ENCODE results near the gene ADGRG6.
"Not testable (repeated sequence)": the region's sequence is repeated elsewhere in the genome, so short reads cannot be mapped to it uniquely, and the experiment has no call there.

The ADGRG6 gene

GRCh38 chr6:142339968-142340658, 38.3 kb downstream of the ADGRG6 start:
- CTCF ChIA-PET: no interaction called here
- TF ChIP-seq LEF1 (IDR thresholded peaks at IDR 0.05; ENCODE audit: borderline replicate concordance) (no peak), ZNF384 (IDR thresholded peaks at IDR 0.05) (no peak), ARNT (IDR thresholded peaks at IDR 0.05) (no peak), BHLHE40 (IDR thresholded peaks at IDR 0.05; ENCODE audit: borderline replicate concordance) (no peak), L3MBTL2 (conservative IDR thresholded peaks at IDR 0.05) (no peak), SUZ12 (IDR thresholded peaks at IDR 0.05) (no peak), FOXM1 (IDR thresholded peaks at IDR 0.05; ENCODE audit: borderline replicate concordance) (no peak), CTBP1 (IDR thresholded peaks at IDR 0.05; ENCODE audit: borderline replicate concordance) (no peak), ELF4 (IDR thresholded peaks at IDR 0.05) (no peak)

GRCh38 chr6:142341855-142342330, 40.1 kb downstream of the ADGRG6 start:
- POLR2A ChIA-PET: no interaction called here
- CTCF ChIA-PET: no interaction called here
- TF ChIP-seq ARNT (IDR thresholded peaks at IDR 0.05): no peak
- TF ChIP-seq FOXM1 (IDR thresholded peaks at IDR 0.05; ENCODE audit: borderline replicate concordance): no peak
- TF ChIP-seq SUZ12 (IDR thresholded peaks at IDR 0.05): no peak
- TF ChIP-seq HDGF (IDR thresholded peaks at IDR 0.05; ENCODE audit: borderline replicate concordance): no peak
- TF ChIP-seq ELF4 (IDR thresholded peaks at IDR 0.05): no peak
- TF ChIP-seq FOXK2 (IDR thresholded peaks at IDR 0.05): no peak
- TF ChIP-seq ZNF384 (IDR thresholded peaks at IDR 0.05): no peak
- no peak for TF ChIP-seq LEF1 (IDR thresholded peaks at IDR 0.05; ENCODE audit: borderline replicate concordance)
- TF ChIP-seq CTBP1 (IDR thresholded peaks at IDR 0.05; ENCODE audit: borderline replicate concordance): no peak
- no peak for TF ChIP-seq PKNOX1 (IDR thresholded peaks at IDR 0.05)
- TF ChIP-seq FOXA1 (IDR thresholded peaks at IDR 0.05): no peak
- DNase-seq (ENCODE audit: extremely low spot score): no peak

More at GRCh38 chr6:142339968-142340658, 38.3 kb downstream of the ADGRG6 start:
- no peak for DNase-seq (ENCODE audit: extremely low spot score)
- POLR2A ChIA-PET: interaction anchor here (1.3 kb wide), 1 partner anchor 33 kb away, joined by 3 read pairs; no protein-coding TSS in a partner anchor

- TF ChIP-seq BHLHE40 (IDR thresholded peaks at IDR 0.05; ENCODE audit: borderline replicate concordance): no peak
- TF ChIP-seq FOXK2 (IDR thresholded peaks at IDR 0.05): no peak
- TF ChIP-seq PKNOX1 (IDR thresholded peaks at IDR 0.05): no peak
- TF ChIP-seq ARNT (IDR thresholded peaks at IDR 0.05): no peak
- TF ChIP-seq NFRKB (IDR thresholded peaks at IDR 0.05): no peak
- TF ChIP-seq FOXM1 (IDR thresholded peaks at IDR 0.05; ENCODE audit: borderline replicate concordance): no peak
- TF ChIP-seq SP1 (IDR thresholded peaks at IDR 0.05): no peak
- no peak for TF ChIP-seq HDGF (IDR thresholded peaks at IDR 0.05; ENCODE audit: borderline replicate concordance)
- TF ChIP-seq L3MBTL2 (conservative IDR thresholded peaks at IDR 0.05): no peak
- no peak for TF ChIP-seq ZNF384 (IDR thresholded peaks at IDR 0.05)
- TF ChIP-seq ELF4 (IDR thresholded peaks at IDR 0.05): no peak
- TF ChIP-seq SUZ12 (IDR thresholded peaks at IDR 0.05): no peak
- TF ChIP-seq LEF1 (IDR thresholded peaks at IDR 0.05; ENCODE audit: borderline replicate concordance): no peak
- no peak for TF ChIP-seq FOXA1 (IDR thresholded peaks at IDR 0.05)
- TF ChIP-seq CTBP1 (IDR thresholded peaks at IDR 0.05; ENCODE audit: borderline replicate concordance): no peak
- no peak for TF ChIP-seq TARDBP (IDR thresholded peaks at IDR 0.05)
- CTCF ChIA-PET: no interaction called here
- POLR2A ChIA-PET: no interaction called here
- no peak for DNase-seq (ENCODE audit: extremely low spot score)
Measured at GRCh38 chr6:142342986-142343385, 41.2 kb downstream of the ADGRG6 start.

- TF ChIP-seq FOXM1 (IDR thresholded peaks at IDR 0.05; ENCODE audit: borderline replicate concordance) (no peak), HDGF (IDR thresholded peaks at IDR 0.05; ENCODE audit: borderline replicate concordance) (no peak), PKNOX1 (IDR thresholded peaks at IDR 0.05) (no peak), SP1 (IDR thresholded peaks at IDR 0.05) (no peak), ELF4 (IDR thresholded peaks at IDR 0.05) (no peak), FOXK2 (IDR thresholded peaks at IDR 0.05) (no peak), FOXA1 (IDR thresholded peaks at IDR 0.05) (no peak), L3MBTL2 (conservative IDR thresholded peaks at IDR 0.05) (no peak), SUZ12 (IDR thresholded peaks at IDR 0.05) (no peak), ZNF384 (IDR thresholded peaks at IDR 0.05) (no peak), ARNT (IDR thresholded peaks at IDR 0.05) (no peak), BHLHE40 (IDR thresholded peaks at IDR 0.05; ENCODE audit: borderline replicate concordance) (no peak), CTBP1 (IDR thresholded peaks at IDR 0.05; ENCODE audit: borderline replicate concordance) (no peak), NFRKB (IDR thresholded peaks at IDR 0.05) (no peak), LEF1 (IDR thresholded peaks at IDR 0.05; ENCODE audit: borderline replicate concordance) (no peak), TARDBP (IDR thresholded peaks at IDR 0.05) (no peak)
- POLR2A ChIA-PET: no interaction called here
- CTCF ChIA-PET: no interaction called here
- DNase-seq (ENCODE audit: extremely low spot score): no peak
Measured at GRCh38 chr6:142343938-142344337, 42.1 kb downstream of the ADGRG6 start.

- TF ChIP-seq TARDBP (IDR thresholded peaks at IDR 0.05): no peak
- TF ChIP-seq ZNF384 (IDR thresholded peaks at IDR 0.05): no peak
- no peak for TF ChIP-seq LEF1 (IDR thresholded peaks at IDR 0.05; ENCODE audit: borderline replicate concordance)
- TF ChIP-seq ARNT (IDR thresholded peaks at IDR 0.05): no peak
- no peak for TF ChIP-seq FOXA1 (IDR thresholded peaks at IDR 0.05)
- TF ChIP-seq FOXM1 (IDR thresholded peaks at IDR 0.05; ENCODE audit: borderline replicate concordance): no peak
- no peak for TF ChIP-seq NFRKB (IDR thresholded peaks at IDR 0.05)
- no peak for TF ChIP-seq BHLHE40 (IDR thresholded peaks at IDR 0.05; ENCODE audit: borderline replicate concordance)
- DNase-seq (ENCODE audit: extremely low spot score): no peak
- ChIA-PET CTCF (no interaction called here), POLR2A (no interaction called here)
Measured at GRCh38 chr6:142345261-142345660, 43.5 kb downstream of the ADGRG6 start.

- DNase-seq (ENCODE audit: extremely low spot score); CTCF ChIA-PET; POLR2A ChIA-PET: not testable (repeated sequence)
Measured at GRCh38 chr6:142346166-142346565, 44.4 kb downstream of the ADGRG6 start.

All from HEK293T (cell line).